ENCODE data around the gene DLGAP1. TPM values are rescaled to one million over a fixed set of nuclear protein-coding genes. Genes with fewer than 3 reads are reported as not detected.

DLGAP1 gene
- total and polyA plus RNA-seq, 2 donors (not counting 1 experiment from before 2014, with no cell fraction given): 0.07 to 0.61 TPM

DNA sequence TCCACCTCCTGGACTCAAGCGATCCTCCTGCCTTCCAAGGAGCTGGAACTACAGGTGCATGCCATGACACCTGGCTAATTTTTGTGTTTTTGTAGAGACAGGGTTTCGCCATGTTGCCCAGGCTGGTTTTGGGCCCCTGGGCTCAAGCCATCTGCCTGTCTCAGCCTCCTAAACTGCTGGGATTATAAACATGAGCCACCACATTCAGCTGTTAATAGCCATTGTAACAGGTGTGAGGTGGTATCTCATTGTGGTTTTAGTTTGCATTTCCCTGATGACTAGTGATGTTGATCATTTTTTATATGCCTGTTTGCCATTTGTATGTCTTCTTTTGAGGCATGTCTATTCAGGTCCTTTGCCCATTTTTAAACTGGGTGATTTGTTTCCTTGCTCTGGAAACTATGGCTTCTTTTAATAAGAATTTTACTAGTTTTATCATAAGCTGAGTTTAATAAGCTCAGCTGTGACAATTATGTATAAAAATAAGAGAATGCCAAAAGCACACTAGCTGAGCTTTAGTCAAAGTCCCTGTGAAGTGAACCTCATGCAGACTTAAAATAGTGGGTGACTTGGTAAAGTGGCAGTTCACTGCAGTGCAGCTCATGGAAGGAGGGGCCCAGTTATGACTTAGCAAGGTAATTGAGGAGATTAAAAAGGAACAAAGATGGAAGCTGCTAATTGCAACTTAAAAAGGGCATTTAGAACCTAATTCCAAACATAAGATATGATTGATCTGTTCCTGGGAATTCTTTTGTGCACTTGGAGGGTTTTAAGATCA is 540.1 kb downstream of the DLGAP1 start:
- Histone ChIP-seq H3K27ac (ENCODE audit: low read length in 2 of 2) (no peak overlapping the region), H3K9me3 (ENCODE audit: control extremely low read depth in 1 of 3, control insufficient read depth in 2 of 3, insufficient read depth in 1 of 3, low read length in 2 of 3) (no peaks in the 10 kb centered on the region), H3K9ac (ENCODE audit: low read length) (no peak overlapping the region), H3K4me1 (ENCODE audit: control insufficient read depth in 2 of 2, insufficient read depth in 2 of 2, low read length in 2 of 2) (no peaks in the 10 kb centered on the region), H2AFZ (ENCODE audit: insufficient read depth, low read depth, low read length, poor library complexity, severe bottlenecking) (no peak overlapping the region), H3K27me3 (replicated peaks in 1 of 4; ENCODE audit: control extremely low read depth in 1 of 4, control insufficient read depth in 3 of 4, insufficient read depth in 4 of 4, low read length in 3 of 4) (no peaks in the 10 kb centered on the region), H3K79me2 (ENCODE audit: control insufficient read depth, insufficient read depth, low read length) (no peaks in the 10 kb centered on the region), H3K4me3 (ENCODE audit: control extremely low read depth in 1 of 5, extremely low read depth in 1 of 5, insufficient read depth in 1 of 5, low read depth in 2 of 5, low read length in 4 of 5) (no peak overlapping the region), H4K20me1 (ENCODE audit: control insufficient read depth, insufficient read depth, low read length, poor library complexity, severe bottlenecking) (no peaks in the 10 kb centered on the region), H3K36me3 (replicated peaks in 1 of 2; ENCODE audit: control extremely low read depth in 1 of 2, control insufficient read depth in 1 of 2, extremely low read depth in 1 of 2, insufficient read depth in 2 of 2, low read length in 1 of 2) (no peaks in the 10 kb centered on the region), H3K4me2 (replicated peaks; ENCODE audit: low read depth, low read length, poor library complexity, severe bottlenecking) (no peak overlapping the region)
- Mint-ChIP-seq H3K4me1 (no peaks in the 10 kb centered on the region), H3K27ac (no peak overlapping the region), H3K9me3 (ENCODE audit: insufficient read depth) (no peaks in the 10 kb centered on the region), H3K4me3 (no peak overlapping the region), H3K27me3 (peaks cover 6% of the 10 kb centered on the region)
- DNase-seq (no peak), ATAC-seq (ENCODE audit: low read depth) (no peak)
- TF ChIP-seq EZH2 (IDR thresholded peaks at IDR 0.05; ENCODE audit: borderline replicate concordance, insufficient read depth, low read depth, low read length, poor library complexity, severe bottlenecking): no peak
- TF ChIP-seq, protein P1, sequence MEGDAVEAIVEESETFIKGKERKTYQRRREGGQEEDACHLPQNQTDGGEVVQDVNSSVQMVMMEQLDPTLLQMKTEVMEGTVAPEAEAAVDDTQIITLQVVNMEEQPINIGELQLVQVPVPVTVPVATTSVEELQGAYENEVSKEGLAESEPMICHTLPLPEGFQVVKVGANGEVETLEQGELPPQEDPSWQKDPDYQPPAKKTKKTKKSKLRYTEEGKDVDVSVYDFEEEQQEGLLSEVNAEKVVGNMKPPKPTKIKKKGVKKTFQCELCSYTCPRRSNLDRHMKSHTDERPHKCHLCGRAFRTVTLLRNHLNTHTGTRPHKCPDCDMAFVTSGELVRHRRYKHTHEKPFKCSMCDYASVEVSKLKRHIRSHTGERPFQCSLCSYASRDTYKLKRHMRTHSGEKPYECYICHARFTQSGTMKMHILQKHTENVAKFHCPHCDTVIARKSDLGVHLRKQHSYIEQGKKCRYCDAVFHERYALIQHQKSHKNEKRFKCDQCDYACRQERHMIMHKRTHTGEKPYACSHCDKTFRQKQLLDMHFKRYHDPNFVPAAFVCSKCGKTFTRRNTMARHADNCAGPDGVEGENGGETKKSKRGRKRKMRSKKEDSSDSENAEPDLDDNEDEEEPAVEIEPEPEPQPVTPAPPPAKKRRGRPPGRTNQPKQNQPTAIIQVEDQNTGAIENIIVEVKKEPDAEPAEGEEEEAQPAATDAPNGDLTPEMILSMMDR (IDR thresholded peaks at IDR 0.05): no peak
- intact Hi-C loops (cut with micrococcal nuclease): no loop called here
- ChIA-PET POLR2A (no interaction called here), CTCF (no interaction called here)
- WGBS (ENCODE audit: insufficient coverage): 73% methylated on average over 2 of the region's 2 CpGs

DNA sequence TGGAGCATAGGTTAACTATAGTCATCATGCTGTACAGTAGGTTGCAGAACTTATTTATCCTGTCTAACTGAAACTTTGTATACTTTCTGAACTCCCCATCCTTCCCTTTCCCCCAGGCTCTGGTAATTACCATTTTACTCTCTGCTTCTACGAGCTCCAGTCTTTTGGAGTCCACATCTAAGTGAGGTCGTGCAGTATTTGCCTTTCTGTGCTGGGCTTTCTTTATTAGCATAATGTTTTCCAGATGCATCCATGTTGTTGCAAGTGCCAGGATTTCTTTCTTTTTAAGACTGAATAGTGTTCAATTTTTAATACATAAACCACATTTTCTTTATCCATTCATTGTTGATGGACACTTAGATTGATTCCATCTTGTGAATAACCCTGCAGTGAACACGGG is 541.0 kb downstream of the DLGAP1 start:
- Histone ChIP-seq H3K4me2 (replicated peaks; ENCODE audit: low read depth, low read length, poor library complexity, severe bottlenecking) (no peak overlapping the region), H2AFZ (ENCODE audit: insufficient read depth, low read depth, low read length, poor library complexity, severe bottlenecking) (no peak overlapping the region), H3K9me3 (ENCODE audit: control extremely low read depth in 1 of 3, control insufficient read depth in 2 of 3, insufficient read depth in 1 of 3, low read length in 2 of 3) (no peaks in the 10 kb centered on the region), H4K20me1 (ENCODE audit: control insufficient read depth, insufficient read depth, low read length, poor library complexity, severe bottlenecking) (no peaks in the 10 kb centered on the region), H3K36me3 (replicated peaks in 1 of 2; ENCODE audit: control extremely low read depth in 1 of 2, control insufficient read depth in 1 of 2, extremely low read depth in 1 of 2, insufficient read depth in 2 of 2, low read length in 1 of 2) (no peaks in the 10 kb centered on the region), H3K9ac (ENCODE audit: low read length) (no peak overlapping the region), H3K27ac (ENCODE audit: low read length in 2 of 2) (no peak overlapping the region), H3K27me3 (replicated peaks in 1 of 4; ENCODE audit: control extremely low read depth in 1 of 4, control insufficient read depth in 3 of 4, insufficient read depth in 4 of 4, low read length in 3 of 4) (no peaks in the 10 kb centered on the region), H3K4me1 (ENCODE audit: control insufficient read depth in 2 of 2, insufficient read depth in 2 of 2, low read length in 2 of 2) (no peaks in the 10 kb centered on the region), H3K79me2 (ENCODE audit: control insufficient read depth, insufficient read depth, low read length) (no peaks in the 10 kb centered on the region), H3K4me3 (ENCODE audit: control extremely low read depth in 1 of 5, extremely low read depth in 1 of 5, insufficient read depth in 1 of 5, low read depth in 2 of 5, low read length in 4 of 5) (no peak overlapping the region)
- ChIA-PET CTCF (no interaction called here), POLR2A (no interaction called here)
- Mint-ChIP-seq H3K4me3 (no peak overlapping the region), H3K27ac (no peak overlapping the region), H3K9me3 (ENCODE audit: insufficient read depth) (no peaks in the 10 kb centered on the region), H3K4me1 (no peaks in the 10 kb centered on the region), H3K27me3 (peaks cover 4% of the 10 kb centered on the region)
- no peak for DNase-seq
- intact Hi-C loops (cut with micrococcal nuclease): no loop called here
- no CpG with 5 or more reads among the region's 3 CpGs for WGBS (ENCODE audit: insufficient coverage)
- TF ChIP-seq, protein P1 (IDR thresholded peaks at IDR 0.05): no peak
- no peak for ATAC-seq (ENCODE audit: low read depth)
